GM23338 (cell line): ENCODE data around the gene ERC2.

ENCODE experiments used
- CREB1 ChIP-seq: fragments of 250-450 bp; sonication (Bioruptor Pico); IDR thresholded peaks from 2 replicates; pipeline ENCODE4 v1.5.0; 2020; ENCODE audit warnings: low read depth, mild to moderate bottlenecking, moderate library complexity
- EZH2 ChIP-seq: fragments of 200-600 bp; sonication (generic); IDR thresholded peaks from one replicate; pipeline ENCODE4 v1.8.0; 2017; ENCODE audit warnings: antibody characterized with exemption, mild to moderate bottlenecking, low read depth; ENCODE audit not compliant: unreplicated experiment
- EZH2phosphoT487 ChIP-seq: fragments of 200-600 bp; sonication (generic); IDR thresholded peaks from one replicate; pipeline ENCODE4 v1.8.1; 2018; ENCODE audit warnings: antibody characterized with exemption; ENCODE audit not compliant: unreplicated experiment
- JUNB ChIP-seq: IDR thresholded peaks from one replicate; pipeline ENCODE4 v1.6.1; 2016; ENCODE audit warnings: antibody characterized with exemption; ENCODE audit not compliant: unreplicated experiment
- POLR2AphosphoS5 ChIP-seq: IDR thresholded peaks from 2 replicates; pipeline ENCODE4 v1.6.1; 2016; ENCODE audit warnings: antibody characterized with exemption, low read depth
- STAT1 ChIP-seq: IDR thresholded peaks from one replicate; pipeline ENCODE4 v1.6.1; 2016; ENCODE audit warnings: antibody characterized with exemption; ENCODE audit not compliant: unreplicated experiment
- ZNF114 ChIP-seq: fragments of 250-450 bp; sonication (Bioruptor Pico); IDR thresholded peaks from 2 replicates; pipeline ENCODE4 v1.5.0; 2020; ENCODE audit warnings: mild to moderate bottlenecking, moderate library complexity
- TF ChIP-seq, protein P1 (sequence below), 2 experiments: fragments of 200-600 bp in 1 of 2; sonication (generic) in 1 of 2; conservative IDR thresholded peaks; 2 replicates each; pipeline versions ENCODE4 v1.5.1 to v1.6.1; 2016 to 2017; ENCODE audit warnings: antibody characterized with exemption in 2 of 2, low read depth in 2 of 2, mild to moderate bottlenecking in 2 of 2, moderate library complexity in 1 of 2
- TF ChIP-seq, protein P2 (sequence below): IDR thresholded peaks from one replicate; pipeline ENCODE4 v1.6.1; 2018; ENCODE audit warnings: antibody characterized with exemption; ENCODE audit not compliant: unreplicated experiment
- TF ChIP-seq, protein P3 (sequence below): IDR thresholded peaks from 2 replicates; pipeline ENCODE4 v1.6.1; 2016; ENCODE audit warnings: antibody characterized with exemption

DNA sequence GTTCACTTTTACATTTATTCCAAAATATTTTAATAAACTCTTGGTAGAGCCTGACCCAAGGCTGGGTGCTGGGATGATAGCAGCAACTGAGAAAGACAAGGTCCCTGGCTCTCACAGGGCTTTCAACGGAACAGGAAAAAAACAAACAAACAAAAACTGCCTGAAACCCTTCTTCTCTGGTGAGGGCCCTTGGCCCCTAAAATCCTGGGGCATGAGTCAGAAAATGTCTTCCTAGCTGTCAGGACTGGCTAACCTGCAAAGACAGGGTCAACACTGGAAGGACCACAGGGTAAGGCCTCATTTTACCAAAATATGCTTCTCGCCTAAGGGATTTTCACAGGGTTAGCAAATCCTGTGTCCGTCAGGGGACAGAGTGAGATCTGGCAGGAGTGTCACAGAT, 935.5 kb downstream of the ERC2 start:
- TF ChIP-seq, protein P1, sequence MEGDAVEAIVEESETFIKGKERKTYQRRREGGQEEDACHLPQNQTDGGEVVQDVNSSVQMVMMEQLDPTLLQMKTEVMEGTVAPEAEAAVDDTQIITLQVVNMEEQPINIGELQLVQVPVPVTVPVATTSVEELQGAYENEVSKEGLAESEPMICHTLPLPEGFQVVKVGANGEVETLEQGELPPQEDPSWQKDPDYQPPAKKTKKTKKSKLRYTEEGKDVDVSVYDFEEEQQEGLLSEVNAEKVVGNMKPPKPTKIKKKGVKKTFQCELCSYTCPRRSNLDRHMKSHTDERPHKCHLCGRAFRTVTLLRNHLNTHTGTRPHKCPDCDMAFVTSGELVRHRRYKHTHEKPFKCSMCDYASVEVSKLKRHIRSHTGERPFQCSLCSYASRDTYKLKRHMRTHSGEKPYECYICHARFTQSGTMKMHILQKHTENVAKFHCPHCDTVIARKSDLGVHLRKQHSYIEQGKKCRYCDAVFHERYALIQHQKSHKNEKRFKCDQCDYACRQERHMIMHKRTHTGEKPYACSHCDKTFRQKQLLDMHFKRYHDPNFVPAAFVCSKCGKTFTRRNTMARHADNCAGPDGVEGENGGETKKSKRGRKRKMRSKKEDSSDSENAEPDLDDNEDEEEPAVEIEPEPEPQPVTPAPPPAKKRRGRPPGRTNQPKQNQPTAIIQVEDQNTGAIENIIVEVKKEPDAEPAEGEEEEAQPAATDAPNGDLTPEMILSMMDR (conservative IDR thresholded peaks at IDR 0.05; ENCODE audit: low read depth in 2 of 2) = no peak
- TF ChIP-seq POLR2AphosphoS5 = no peak
- no peak for TF ChIP-seq EZH2
- no peak for TF ChIP-seq JUNB
- TF ChIP-seq STAT1 = no peak
- no peak for TF ChIP-seq EZH2phosphoT487
- TF ChIP-seq, protein P2, sequence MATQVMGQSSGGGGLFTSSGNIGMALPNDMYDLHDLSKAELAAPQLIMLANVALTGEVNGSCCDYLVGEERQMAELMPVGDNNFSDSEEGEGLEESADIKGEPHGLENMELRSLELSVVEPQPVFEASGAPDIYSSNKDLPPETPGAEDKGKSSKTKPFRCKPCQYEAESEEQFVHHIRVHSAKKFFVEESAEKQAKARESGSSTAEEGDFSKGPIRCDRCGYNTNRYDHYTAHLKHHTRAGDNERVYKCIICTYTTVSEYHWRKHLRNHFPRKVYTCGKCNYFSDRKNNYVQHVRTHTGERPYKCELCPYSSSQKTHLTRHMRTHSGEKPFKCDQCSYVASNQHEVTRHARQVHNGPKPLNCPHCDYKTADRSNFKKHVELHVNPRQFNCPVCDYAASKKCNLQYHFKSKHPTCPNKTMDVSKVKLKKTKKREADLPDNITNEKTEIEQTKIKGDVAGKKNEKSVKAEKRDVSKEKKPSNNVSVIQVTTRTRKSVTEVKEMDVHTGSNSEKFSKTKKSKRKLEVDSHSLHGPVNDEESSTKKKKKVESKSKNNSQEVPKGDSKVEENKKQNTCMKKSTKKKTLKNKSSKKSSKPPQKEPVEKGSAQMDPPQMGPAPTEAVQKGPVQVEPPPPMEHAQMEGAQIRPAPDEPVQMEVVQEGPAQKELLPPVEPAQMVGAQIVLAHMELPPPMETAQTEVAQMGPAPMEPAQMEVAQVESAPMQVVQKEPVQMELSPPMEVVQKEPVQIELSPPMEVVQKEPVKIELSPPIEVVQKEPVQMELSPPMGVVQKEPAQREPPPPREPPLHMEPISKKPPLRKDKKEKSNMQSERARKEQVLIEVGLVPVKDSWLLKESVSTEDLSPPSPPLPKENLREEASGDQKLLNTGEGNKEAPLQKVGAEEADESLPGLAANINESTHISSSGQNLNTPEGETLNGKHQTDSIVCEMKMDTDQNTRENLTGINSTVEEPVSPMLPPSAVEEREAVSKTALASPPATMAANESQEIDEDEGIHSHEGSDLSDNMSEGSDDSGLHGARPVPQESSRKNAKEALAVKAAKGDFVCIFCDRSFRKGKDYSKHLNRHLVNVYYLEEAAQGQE = no peak
- no peak for TF ChIP-seq CREB1 (CRISPR knock-in tag)
- no peak for TF ChIP-seq ZNF114
- TF ChIP-seq, protein P3, sequence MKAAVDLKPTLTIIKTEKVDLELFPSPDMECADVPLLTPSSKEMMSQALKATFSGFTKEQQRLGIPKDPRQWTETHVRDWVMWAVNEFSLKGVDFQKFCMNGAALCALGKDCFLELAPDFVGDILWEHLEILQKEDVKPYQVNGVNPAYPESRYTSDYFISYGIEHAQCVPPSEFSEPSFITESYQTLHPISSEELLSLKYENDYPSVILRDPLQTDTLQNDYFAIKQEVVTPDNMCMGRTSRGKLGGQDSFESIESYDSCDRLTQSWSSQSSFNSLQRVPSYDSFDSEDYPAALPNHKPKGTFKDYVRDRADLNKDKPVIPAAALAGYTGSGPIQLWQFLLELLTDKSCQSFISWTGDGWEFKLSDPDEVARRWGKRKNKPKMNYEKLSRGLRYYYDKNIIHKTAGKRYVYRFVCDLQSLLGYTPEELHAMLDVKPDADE = no peak
